PC-3 (cell line): Measurements from ENCODE around the gene SHLD2. TPM values are rescaled to one million over a fixed set of nuclear protein-coding genes. Genes with fewer than 3 reads are reported as not detected.

Source experiments
- ATAC-seq: fragments of 200-7000 bp; cut with Tn5 transposase; 2 replicates; pipeline ENCODE4 v1.9.1; 2020; ENCODE audit warnings: mild to moderate bottlenecking, moderate library complexity
- BruUV-seq: library from RNA; stranded (reverse); fragments of 400-500 nt; replicated peaks from 2 replicates; lab custom pipeline; 2021; lab: Mats Ljungman, UMichigan
- CTCF ChIA-PET: fragments of 300-600 bp; sonication (Branson Sonifier 250); formaldehyde crosslinking; loops from one replicate; lab custom pipeline; 2022; ENCODE audit warnings: antibody characterized with exemption; lab: Charles Lee
- POLR2A ChIA-PET: fragments of 300-600 bp; sonication (Branson Sonifier 250); formaldehyde crosslinking; loops from one replicate; lab custom pipeline; 2022; ENCODE audit warnings: antibody characterized with exemption; ENCODE audit not compliant: unreplicated experiment; lab: Charles Lee
- DNase-seq: peaks from one replicate; pipeline ENCODE4 v3.0.0-alpha.2; 2015
- H2AFZ ChIP-seq: fragments of 300-600 bp; sonication (generic); 2 replicates; pipeline ENCODE4 v1.6.0; 2016; ENCODE audit warnings: antibody characterized with exemption, low read length
- H3F3A ChIP-seq: fragments of 300-600 bp; sonication (generic); one replicate; pipeline ENCODE4 v1.6.0; 2017; ENCODE audit warnings: antibody characterized with exemption, low read length, control low read depth, mild to moderate bottlenecking; ENCODE audit not compliant: unreplicated experiment
- H3K27ac ChIP-seq: fragments of 300-600 bp; sonication (generic); 2 replicates; pipeline ENCODE4 v1.5.1; 2016; ENCODE audit warnings: mild to moderate bottlenecking, low read length
- H3K27me3 ChIP-seq: fragments of 300-600 bp; sonication (generic); 2 replicates; pipeline ENCODE4 v1.6.1; 2016; ENCODE audit warnings: low read length, mixed read lengths
- H3K36me3 ChIP-seq: fragments of 300-600 bp; sonication (generic); 2 replicates; pipeline ENCODE4 v1.6.1; 2016; ENCODE audit warnings: low read depth, mixed run types, low read length, mixed read lengths
- H3K4me1 ChIP-seq: fragments of 300-600 bp; sonication (generic); 2 replicates; pipeline ENCODE4 v1.5.1; 2016; ENCODE audit warnings: low read length; ENCODE audit not compliant: insufficient read depth
- H3K4me2 ChIP-seq: fragments of 300-600 bp; sonication (generic); 2 replicates; pipeline ENCODE4 v1.6.0; 2016; ENCODE audit warnings: low read length
- H3K4me3 ChIP-seq: fragments of 300-600 bp; sonication (generic); 2 replicates; pipeline ENCODE4 v1.5.1; 2016; ENCODE audit warnings: mild to moderate bottlenecking, low read length, mixed read lengths
- H3K79me2 ChIP-seq: fragments of 300-600 bp; sonication (generic); 2 replicates; pipeline ENCODE4 v1.6.1; 2017; ENCODE audit warnings: low read length, mixed read lengths
- H3K9ac ChIP-seq: fragments of 300-600 bp; sonication (generic); 2 replicates; pipeline ENCODE4 v1.6.0; 2016; ENCODE audit warnings: mild to moderate bottlenecking, low read length
- H3K9me2 ChIP-seq: fragments of 300-600 bp; sonication (generic); replicated peaks from 2 replicates; pipeline ENCODE4 v1.6.1; 2016; ENCODE audit warnings: mixed run types, low read length, mixed read lengths
- H3K9me3 ChIP-seq: fragments of 300-600 bp; sonication (generic); 2 replicates; pipeline ENCODE4 v1.6.1; 2016; ENCODE audit warnings: low read length, mixed read lengths
- H4K20me1 ChIP-seq: fragments of 300-600 bp; sonication (generic); 2 replicates; pipeline ENCODE4 v1.6.1; 2016; ENCODE audit warnings: low read length, mixed read lengths
- CTCF ChIP-seq: fragments of 300-600 bp; sonication (generic); conservative IDR thresholded peaks from 2 replicates; pipeline ENCODE4 v1.5.1; 2017; ENCODE audit warnings: antibody characterized with exemption, low read depth, mild to moderate bottlenecking, low read length
- EZH2 ChIP-seq: fragments of 300-600 bp; sonication (generic); IDR thresholded peaks from one replicate; pipeline ENCODE4 v1.6.1; 2017; ENCODE audit warnings: antibody characterized with exemption, mild to moderate bottlenecking, low read length; ENCODE audit not compliant: unreplicated experiment
- EZH2phosphoT487 ChIP-seq: fragments of 300-600 bp; sonication (generic); IDR thresholded peaks from 2 replicates; pipeline ENCODE4 v1.6.1; 2018; ENCODE audit warnings: mild to moderate bottlenecking, antibody characterized with exemption, low read length, borderline replicate concordance
- intact Hi-C: fragments of 100-400 bp; cut with micrococcal nuclease; formaldehyde crosslinking; loops from 2 replicates; pipeline ENCODE4 v1.9.0; 2023
- total RNA-seq: library from RNA; depleted of rRNA; stranded (reverse); fragments of >200 nt; gene quantifications from 2 replicates; pipeline ENCODE4 v1.2.3, GENCODE V29; 2014

Gene SHLD2
- total RNA-seq, 1 experiment from 2014 or later, result 16.0 TPM

- TF ChIP-seq EZH2 (no peak), CTCF (no peak), EZH2phosphoT487 (no peak)
- peaks cover 8% of the 10 kb centered on the region for H4K20me1 ChIP-seq
- no peak for ATAC-seq
- peak overlapping the region; percentile 57 for H3K4me3 ChIP-seq
- no peak overlapping the region for H2AFZ ChIP-seq
- peaks cover 47% of the 10 kb centered on the region for H3K4me1 ChIP-seq
- H3K27me3 ChIP-seq, result no peaks in the 10 kb centered on the region
- peak overlapping the region; percentile 90 for H3K4me2 ChIP-seq
- peak overlapping the region; percentile 64 for H3K27ac ChIP-seq
- ChIA-PET POLR2A (interaction anchor here (0.9 kb wide), 1 partner anchor 121 kb away, joined by 4 read pairs; the partner anchor contains the start of gene ADIRF), CTCF (no interaction called here)
- peak; percentile 55 for DNase-seq
- peak overlapping the region; percentile 77 for H3K9ac ChIP-seq
- H3K79me2 ChIP-seq, result peaks cover 86% of the 10 kb centered on the region
- H3K36me3 ChIP-seq, result peaks cover 13% of the 10 kb centered on the region; the same call in 1 of the 2 replicates
- intact Hi-C loops, result no loop called here
- BruUV-seq, result no TSS peak
- peaks cover 7% of the 10 kb centered on the region for H3F3A ChIP-seq
- no peaks in the 10 kb centered on the region for H3K9me3 ChIP-seq
- no peaks in the 10 kb centered on the region for H3K9me2 ChIP-seq
Measured at GRCh38 chr10:87089746-87090145, 5.3 kb upstream of the SHLD2 start.

GRCh38 chr10:87090779-87091178 is 4.2 kb upstream of the SHLD2 start:
- no TSS peak for BruUV-seq
- Histone ChIP-seq H3K4me1 (peaks cover 38% of the 10 kb centered on the region), H4K20me1 (peaks cover 8% of the 10 kb centered on the region), H3F3A (peaks cover 7% of the 10 kb centered on the region), H3K36me3 (peaks cover 13% of the 10 kb centered on the region; the same call in 1 of the 2 replicates), H3K27ac (peak overlapping the region; percentile 64), H3K9ac (peak overlapping the region; percentile 77), H3K9me2 (no peaks in the 10 kb centered on the region), H3K4me3 (peak overlapping the region; percentile 57), H3K27me3 (no peaks in the 10 kb centered on the region), H2AFZ (no peak overlapping the region), H3K79me2 (peaks cover 85% of the 10 kb centered on the region), H3K9me3 (no peaks in the 10 kb centered on the region), H3K4me2 (peak overlapping the region; percentile 90)
- ChIA-PET POLR2A (no interaction called here), CTCF (no interaction called here)
- DNase-seq, result no peak
- no peak for ATAC-seq
- TF ChIP-seq EZH2 (no peak), CTCF (no peak), EZH2phosphoT487 (no peak)
- intact Hi-C loops, result no loop called here

GRCh38 chr10:87092376-87092860 is 2.6 kb upstream of the SHLD2 start:
- Histone ChIP-seq H3K9me3 (no peaks in the 10 kb centered on the region), H3K4me1 (peaks cover 44% of the 10 kb centered on the region), H3K9ac (peak overlapping the region; percentile 77), H2AFZ (no peak overlapping the region), H4K20me1 (peaks cover 8% of the 10 kb centered on the region), H3K79me2 (peaks cover 90% of the 10 kb centered on the region), H3K4me2 (peak overlapping the region; percentile 90), H3K27me3 (no peaks in the 10 kb centered on the region), H3K36me3 (peaks cover 10% of the 10 kb centered on the region; the same call in 1 of the 2 replicates), H3K4me3 (peak overlapping the region; percentile 71), H3K9me2 (no peaks in the 10 kb centered on the region), H3F3A (peaks cover 7% of the 10 kb centered on the region), H3K27ac (peak overlapping the region; percentile 76)
- intact Hi-C loops, result no loop called here
- no TSS peak for BruUV-seq
- ChIA-PET CTCF (interaction anchor here (1.0 kb wide), 1 partner anchor 126 kb away, joined by 4 read pairs; no protein-coding TSS in a partner anchor), POLR2A (interaction anchor here (0.7 to 1.4 kb wide), 3 partner anchors 8 to 771 kb away, joined by 4 to 7 read pairs (median 4); partner anchors contain the start of genes KLLN and PTEN)
- TF ChIP-seq EZH2 (no peak), CTCF (no peak)
- DNase-seq (peak; percentile 49), ATAC-seq (no peak)
